Nephron (organoid): ENCODE data around the gene RTBDN.
A peak's percentile ranks its signal among the peaks of the same experiment; 100 is the strongest.

Experiments used
- H3K27ac Mint-ChIP-seq, 3 experiments: 2 replicates each; pipeline ENCODE4 v1.8.0; 2020; ENCODE audit warnings: mixed read lengths in 3 of 3, mild to moderate bottlenecking in 2 of 3, moderate library complexity in 1 of 3
- H3K27me3 Mint-ChIP-seq: 2 replicates; pipeline ENCODE4 v1.8.0; 2021; ENCODE audit warnings: low read depth, mild to moderate bottlenecking, moderate library complexity, mixed read lengths
- H3K36me3 Mint-ChIP-seq: 2 replicates; pipeline ENCODE4 v1.8.0; 2020; ENCODE audit warnings: low read depth, mixed read lengths
- H3K4me1 Mint-ChIP-seq: 2 replicates; pipeline ENCODE4 v1.8.0; 2020; ENCODE audit warnings: mixed read lengths
- H3K4me3 Mint-ChIP-seq, 3 experiments: 2 replicates each; pipeline ENCODE4 v1.8.0; 2020; ENCODE audit warnings: mild to moderate bottlenecking in 3 of 3, mixed read lengths in 3 of 3, moderate library complexity in 2 of 3
- H3K9me3 Mint-ChIP-seq: 2 replicates; pipeline ENCODE4 v1.8.0; 2020; ENCODE audit warnings: mixed read lengths
- CTCF ChIP-seq, 3 experiments: fragments of 200-600 bp; sonication (generic); IDR thresholded peaks; one replicate each; pipeline ENCODE4 v1.5.0; 2021; ENCODE audit warnings: antibody characterized with exemption in 3 of 3; ENCODE audit not compliant: unreplicated experiment in 3 of 3

Gene RTBDN

DNA sequence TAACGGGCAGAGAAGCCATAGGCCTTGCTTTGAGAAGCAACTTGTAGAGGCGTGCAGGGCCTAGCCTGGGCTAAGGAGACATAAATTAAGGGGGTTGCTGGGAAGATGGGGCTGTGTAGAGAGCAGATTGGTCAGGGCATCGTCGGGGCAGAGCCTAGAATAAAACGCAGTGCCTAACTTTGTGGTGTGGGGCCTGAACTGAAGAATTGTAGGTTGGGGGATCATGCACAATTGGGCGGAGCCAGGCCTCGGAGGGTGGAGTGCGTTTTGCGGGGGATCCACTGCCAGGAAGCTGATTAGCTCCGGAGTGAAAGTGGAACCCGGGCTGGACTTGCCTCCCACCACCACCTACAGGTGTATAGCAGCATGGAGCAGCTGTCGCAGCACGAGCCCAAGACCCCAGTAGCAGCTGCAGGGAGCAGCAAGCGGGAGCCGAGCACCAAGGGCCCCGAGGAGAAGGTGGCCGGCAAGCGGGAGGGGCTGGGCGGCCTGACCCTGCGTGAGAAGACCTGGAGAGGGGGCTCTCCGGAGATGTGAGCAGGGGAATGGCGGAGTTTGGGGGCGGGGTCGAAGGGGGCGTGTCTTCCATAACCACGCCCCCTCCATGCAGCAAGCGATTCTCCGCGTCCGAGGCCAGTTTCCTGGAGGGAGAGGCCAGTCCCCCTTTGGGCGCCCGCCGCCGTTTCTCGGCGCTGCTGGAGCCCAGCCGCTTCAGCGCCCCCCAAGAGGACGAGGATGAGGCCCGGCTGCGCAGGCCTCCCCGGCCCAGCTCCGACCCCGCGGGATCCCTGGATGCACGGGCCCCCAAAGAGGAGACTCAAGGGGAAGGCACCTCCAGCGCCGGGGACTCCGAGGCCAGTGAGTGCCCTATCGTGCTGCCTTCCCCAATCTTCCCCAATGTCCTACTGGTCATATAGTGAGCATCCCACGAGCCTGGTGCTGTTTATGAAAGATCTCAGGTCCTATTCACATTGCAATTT, 33.0 kb upstream of the RTBDN start:
- H3K27ac Mint-ChIP-seq, result peak overlapping the region in 1 of 3 experiments; percentile 51
- H3K27me3 Mint-ChIP-seq, result peaks cover 11% of the 10 kb centered on the region
- H3K4me1 Mint-ChIP-seq, result peaks cover 4% of the 10 kb centered on the region
- no peaks in the 10 kb centered on the region for H3K9me3 Mint-ChIP-seq
- peaks cover 8% of the 10 kb centered on the region for H3K36me3 Mint-ChIP-seq
- peak overlapping the region; percentile 76 to 85 (median 81) for H3K4me3 Mint-ChIP-seq
- no peak for TF ChIP-seq CTCF (IDR thresholded peaks at IDR 0.05; ENCODE audit: unreplicated experiment in 3 of 3)

GRCh38 chr19:12866416-12867119, 32.2 kb upstream of the RTBDN start:
- H3K27ac Mint-ChIP-seq, result no peak overlapping the region
- no peaks in the 10 kb centered on the region for H3K36me3 Mint-ChIP-seq
- H3K27me3 Mint-ChIP-seq, result peaks cover 11% of the 10 kb centered on the region
- no peak for TF ChIP-seq CTCF (IDR thresholded peaks at IDR 0.05; ENCODE audit: unreplicated experiment in 3 of 3)
- no peaks in the 10 kb centered on the region for H3K9me3 Mint-ChIP-seq
- H3K4me3 Mint-ChIP-seq, result peak overlapping the region; percentile 76 to 85 (median 81)
- H3K4me1 Mint-ChIP-seq, result peaks cover 4% of the 10 kb centered on the region

DNA sequence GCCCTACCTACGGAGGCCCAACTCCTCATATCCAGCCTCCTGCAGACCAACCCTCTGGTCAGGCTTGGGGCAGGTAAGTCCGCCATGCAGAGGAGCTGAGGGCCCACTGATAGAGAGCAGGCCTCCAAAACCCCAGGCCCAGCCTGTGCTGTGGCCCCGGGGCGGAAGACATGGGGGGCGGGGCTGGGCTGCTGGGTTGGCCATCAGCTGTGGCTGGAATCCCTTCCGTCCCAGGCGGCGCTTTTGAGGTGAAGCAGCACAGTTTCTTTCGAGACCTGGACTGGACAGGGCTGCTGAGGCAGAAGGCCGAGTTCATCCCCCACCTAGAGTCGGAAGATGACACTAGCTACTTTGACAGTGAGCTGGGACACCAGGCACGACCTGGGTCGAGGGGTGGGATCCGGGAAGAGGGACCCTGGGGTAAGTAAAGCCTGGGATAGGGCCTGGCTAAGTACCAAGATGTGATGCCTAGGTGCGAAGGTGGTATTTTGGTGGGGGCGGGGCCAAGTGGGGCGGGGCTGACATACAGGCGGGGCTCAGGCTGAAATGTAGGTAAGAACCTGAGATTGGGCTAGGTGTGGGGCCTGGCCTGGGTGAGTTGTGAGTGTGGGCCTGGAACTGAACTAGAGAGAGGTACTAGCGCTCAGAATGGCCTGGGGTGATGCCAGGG, 31.5 kb upstream of the RTBDN start:
- Mint-ChIP-seq H3K9me3 (no peaks in the 10 kb centered on the region), H3K36me3 (no peaks in the 10 kb centered on the region), H3K4me1 (peaks cover 4% of the 10 kb centered on the region), H3K4me3 (peak overlapping the region; percentile 19 to 73 (median 55)), H3K27ac (no peak overlapping the region), H3K27me3 (peaks cover 11% of the 10 kb centered on the region)
- no peak for TF ChIP-seq CTCF (IDR thresholded peaks at IDR 0.05; ENCODE audit: unreplicated experiment in 3 of 3)

GRCh38 chr19:12864721-12865715, 30.6 kb upstream of the RTBDN start:
- TF ChIP-seq CTCF (IDR thresholded peaks at IDR 0.05; ENCODE audit: unreplicated experiment in 3 of 3), result no peak

DNA sequence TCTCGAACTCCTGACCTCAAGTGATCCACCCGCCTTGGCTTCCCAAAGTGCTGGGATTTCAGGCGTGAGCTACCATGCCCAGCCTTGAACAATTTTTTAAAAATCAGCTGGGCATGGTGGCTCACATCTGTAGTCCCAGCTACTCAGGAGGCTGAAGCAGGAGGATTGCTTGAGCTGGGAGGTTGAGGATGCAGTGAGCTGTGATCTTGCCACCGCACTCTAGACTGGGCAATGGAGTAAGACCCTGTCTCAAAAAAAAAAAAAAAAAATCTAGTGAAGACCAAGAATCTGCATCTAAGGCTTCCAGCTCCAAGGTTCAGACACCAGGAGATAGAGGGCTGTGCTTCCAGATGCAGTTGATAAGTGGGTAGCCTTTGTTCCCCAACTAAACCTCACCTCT, 29.8 kb upstream of the RTBDN start:
- no peak for TF ChIP-seq CTCF (IDR thresholded peaks at IDR 0.05; ENCODE audit: unreplicated experiment in 3 of 3)
- H3K4me3 Mint-ChIP-seq, result no peak overlapping the region
- no peaks in the 10 kb centered on the region for H3K36me3 Mint-ChIP-seq
- peaks cover 3% of the 10 kb centered on the region for H3K9me3 Mint-ChIP-seq
- no peak overlapping the region for H3K27ac Mint-ChIP-seq
- H3K4me1 Mint-ChIP-seq, result peaks cover 4% of the 10 kb centered on the region
- H3K27me3 Mint-ChIP-seq, result peaks cover 16% of the 10 kb centered on the region

More at GRCh38 chr19:12864721-12865715, 30.6 kb upstream of the RTBDN start:
- Mint-ChIP-seq H3K4me1 (peaks cover 4% of the 10 kb centered on the region), H3K27me3 (peaks cover 12% of the 10 kb centered on the region), H3K4me3 (peak overlapping the region in 1 of 3 experiments; percentile 34), H3K36me3 (no peaks in the 10 kb centered on the region), H3K27ac (no peak overlapping the region), H3K9me3 (no peaks in the 10 kb centered on the region)
